DMS153 treated with DMSO at 0.1 percent for 48 hours (cell line): ENCODE data around the gene GJB5.
"Not testable (repeated sequence)": the region's sequence is repeated elsewhere in the genome, so short reads cannot be mapped to it uniquely, and the experiment has no call there.

Experiments used
- DNase-seq: peaks from one replicate; lab custom pipeline; 2025; ENCODE audit not compliant: unreplicated experiment; lab: John Stamatoyannopoulos, UW

GJB5 gene

GRCh38 chr1:34773114-34773513 lies 18.3 kb downstream of the GJB5 start:
- DNase-seq = not testable (repeated sequence)

- no peak for DNase-seq
Measured at GRCh38 chr1:34774957-34775356, 20.1 kb downstream of the GJB5 start.

- DNase-seq = no peak
Measured at GRCh38 chr1:34776911-34777310, 22.1 kb downstream of the GJB5 start.

GRCh38 chr1:34777519-34778321 lies 22.9 kb downstream of the GJB5 start:
- no peak for DNase-seq

- no peak for DNase-seq
Measured at GRCh38 chr1:34778381-34778780, 23.5 kb downstream of the GJB5 start.

- DNase-seq = no peak
Measured at GRCh38 chr1:34779005-34779404, 24.2 kb downstream of the GJB5 start.

- no peak for DNase-seq
Measured at GRCh38 chr1:34779526-34779925, 24.7 kb downstream of the GJB5 start.

GRCh38 chr1:34779962-34780361 lies 25.1 kb downstream of the GJB5 start:
- no peak for DNase-seq

- no peak for DNase-seq
Measured at GRCh38 chr1:34780528-34780927, 25.7 kb downstream of the GJB5 start.

GRCh38 chr1:34781071-34781843 lies 26.4 kb downstream of the GJB5 start, which contains the start of gene GJB3:
Gene GJB3, plus strand, starts transcription at chr1:34781214. Its CDS starts 3,549 bp downstream, at chr1:34784763.
- no peak for DNase-seq

- no peak for DNase-seq
Measured at GRCh38 chr1:34781844-34782391, 27.1 kb downstream of the GJB5 start.

- DNase-seq = no peak
Measured at GRCh38 chr1:34784751-34785221, 29.9 kb downstream of the GJB5 start.

- no peak for DNase-seq
Measured at GRCh38 chr1:34785231-34785874, 30.5 kb downstream of the GJB5 start.

GRCh38 chr1:34785875-34786470 lies 31.1 kb downstream of the GJB5 start:
- no peak for DNase-seq

- DNase-seq = peak; percentile 70
Measured at GRCh38 chr1:34786521-34787325, 31.9 kb downstream of the GJB5 start.

GRCh38 chr1:34787461-34788420 lies 32.9 kb downstream of the GJB5 start:
- no peak for DNase-seq

- DNase-seq = no peak
Measured at GRCh38 chr1:34790985-34791384, 36.1 kb downstream of the GJB5 start.

GRCh38 chr1:34792424-34792823 lies 37.6 kb downstream of the GJB5 start:
- no peak for DNase-seq
